Suprapubic skin (tissue), 4 donors: ENCODE results near the gene TEAD1. TPM values are rescaled to one million over a fixed set of nuclear protein-coding genes. Genes with fewer than 3 reads are reported as not detected.
A peak's percentile ranks its signal among the peaks of the same experiment; 100 is the strongest.

Experiments used
- DNase-seq, 2 donors: peaks; one replicate each; pipeline ENCODE4 v3.0.0-alpha.2; 2019; ENCODE audit warnings: low spot score in 2 of 2
- H3K27ac ChIP-seq: fragments of 200-600 bp; sonication (generic); one replicate; pipeline ENCODE4 v1.5.1; 2019
- H3K27me3 ChIP-seq: fragments of 200-600 bp; sonication (generic); one replicate; pipeline ENCODE4 v1.5.1; 2019
- H3K36me3 ChIP-seq: fragments of 200-600 bp; sonication (generic); one replicate; pipeline ENCODE4 v1.5.1; 2019
- H3K4me1 ChIP-seq: fragments of 200-600 bp; sonication (generic); one replicate; pipeline ENCODE4 v1.5.1; 2019
- H3K4me3 ChIP-seq: fragments of 200-600 bp; sonication (generic); one replicate; pipeline ENCODE4 v1.5.1; 2019; ENCODE audit warnings: mild to moderate bottlenecking
- H3K9me3 ChIP-seq: fragments of 200-600 bp; sonication (generic); one replicate; pipeline ENCODE4 v1.5.1; 2019
- EP300 ChIP-seq: sonication (generic); formaldehyde crosslinking; IDR thresholded peaks from one replicate; pipeline ENCODE4 v1.6.1; 2017; ENCODE audit warnings: antibody characterized with exemption
- POLR2A ChIP-seq, 2 donors: fragments of 450-650 bp; IDR thresholded peaks; one replicate each; pipeline ENCODE4 v1.6.1; 2017; ENCODE audit warnings: antibody characterized with exemption in 2 of 2, mild to moderate bottlenecking in 2 of 2, moderate library complexity in 2 of 2
- POLR2AphosphoS5 ChIP-seq, 3 donors: sonication (generic); formaldehyde crosslinking; IDR thresholded peaks; one replicate each; pipeline ENCODE4 v1.6.1; 2017; ENCODE audit warnings: antibody characterized with exemption in 3 of 3
- WGBS: methylation state at CpG from one replicate; pipeline ENCODE4 v1.1.5; 2018; 5-methylcytosine and 5-hydroxymethylcytosine counted together
- total RNA-seq, 4 donors: library from RNA; depleted of rRNA; stranded (reverse); fragments of >200 nt; gene quantifications; one replicate each; pipeline ENCODE4 v1.1.0, GENCODE V29; 2016
- TF ChIP-seq, protein P1 (sequence below), 2 donors: fragments of 200-600 bp in 1 of 2; fragments of 450-650 bp in 1 of 2; sonication (generic) in 1 of 2; IDR thresholded peaks; one replicate each; pipeline ENCODE4 v1.5.1; 2016 to 2019; ENCODE audit warnings: antibody characterized with exemption in 2 of 2, mild to moderate bottlenecking in 1 of 2, moderate library complexity in 1 of 2

Gene TEAD1
- total RNA-seq, 4 donors from 2014 or later: 60.3 to 84.8 (median 72.4) TPM

GRCh38 chr11:12717851-12718291, 43.6 kb downstream of the TEAD1 start:
- TF ChIP-seq, protein P1, sequence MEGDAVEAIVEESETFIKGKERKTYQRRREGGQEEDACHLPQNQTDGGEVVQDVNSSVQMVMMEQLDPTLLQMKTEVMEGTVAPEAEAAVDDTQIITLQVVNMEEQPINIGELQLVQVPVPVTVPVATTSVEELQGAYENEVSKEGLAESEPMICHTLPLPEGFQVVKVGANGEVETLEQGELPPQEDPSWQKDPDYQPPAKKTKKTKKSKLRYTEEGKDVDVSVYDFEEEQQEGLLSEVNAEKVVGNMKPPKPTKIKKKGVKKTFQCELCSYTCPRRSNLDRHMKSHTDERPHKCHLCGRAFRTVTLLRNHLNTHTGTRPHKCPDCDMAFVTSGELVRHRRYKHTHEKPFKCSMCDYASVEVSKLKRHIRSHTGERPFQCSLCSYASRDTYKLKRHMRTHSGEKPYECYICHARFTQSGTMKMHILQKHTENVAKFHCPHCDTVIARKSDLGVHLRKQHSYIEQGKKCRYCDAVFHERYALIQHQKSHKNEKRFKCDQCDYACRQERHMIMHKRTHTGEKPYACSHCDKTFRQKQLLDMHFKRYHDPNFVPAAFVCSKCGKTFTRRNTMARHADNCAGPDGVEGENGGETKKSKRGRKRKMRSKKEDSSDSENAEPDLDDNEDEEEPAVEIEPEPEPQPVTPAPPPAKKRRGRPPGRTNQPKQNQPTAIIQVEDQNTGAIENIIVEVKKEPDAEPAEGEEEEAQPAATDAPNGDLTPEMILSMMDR (IDR thresholded peaks at IDR 0.05): no peak
- TF ChIP-seq EP300 (no peak), POLR2AphosphoS5 (IDR thresholded peaks at IDR 0.05) (no peak), POLR2A (IDR thresholded peaks at IDR 0.05) (no peak)
- H3K27ac ChIP-seq: no peak overlapping the region
- no peaks in the 10 kb centered on the region for H3K27me3 ChIP-seq
- no peaks in the 10 kb centered on the region for H3K9me3 ChIP-seq
- no peak overlapping the region for H3K4me3 ChIP-seq
- no peaks in the 10 kb centered on the region for H3K36me3 ChIP-seq
- 70% methylated on average over 5 of the region's 5 CpGs for WGBS
- no peak for DNase-seq
- peaks cover 22% of the 10 kb centered on the region for H3K4me1 ChIP-seq

DNA sequence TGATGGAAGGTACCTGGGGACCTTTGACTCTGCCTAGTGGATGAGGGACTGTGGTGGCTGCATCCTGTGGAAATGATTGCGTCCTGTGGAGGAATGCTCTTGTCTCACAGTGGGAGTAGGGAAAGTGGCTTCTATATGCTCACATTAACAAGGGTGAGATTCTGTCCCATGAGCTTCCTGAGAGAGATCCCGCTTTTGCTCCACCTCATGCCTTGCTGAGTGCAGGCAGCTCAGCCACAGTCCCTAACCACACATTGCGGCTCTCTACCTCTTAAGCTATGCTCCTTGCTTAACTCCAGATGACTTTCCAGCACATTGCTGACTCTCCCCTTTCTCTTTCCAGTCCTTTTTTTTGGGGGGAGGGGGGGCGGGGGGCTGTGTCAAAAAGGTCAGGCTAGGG, 45.0 kb downstream of the TEAD1 start:
- TF ChIP-seq, protein P1 (IDR thresholded peaks at IDR 0.05): no peak
- TF ChIP-seq POLR2A (IDR thresholded peaks at IDR 0.05) (no peak), EP300 (no peak), POLR2AphosphoS5 (IDR thresholded peaks at IDR 0.05) (no peak)
- peaks cover 36% of the 10 kb centered on the region for H3K4me1 ChIP-seq
- 89% methylated on average over 4 of the region's 4 CpGs for WGBS
- no peaks in the 10 kb centered on the region for H3K9me3 ChIP-seq
- no peak for DNase-seq
- H3K36me3 ChIP-seq: no peaks in the 10 kb centered on the region
- no peaks in the 10 kb centered on the region for H3K27me3 ChIP-seq
- no peak overlapping the region for H3K27ac ChIP-seq
- no peak overlapping the region for H3K4me3 ChIP-seq

DNA sequence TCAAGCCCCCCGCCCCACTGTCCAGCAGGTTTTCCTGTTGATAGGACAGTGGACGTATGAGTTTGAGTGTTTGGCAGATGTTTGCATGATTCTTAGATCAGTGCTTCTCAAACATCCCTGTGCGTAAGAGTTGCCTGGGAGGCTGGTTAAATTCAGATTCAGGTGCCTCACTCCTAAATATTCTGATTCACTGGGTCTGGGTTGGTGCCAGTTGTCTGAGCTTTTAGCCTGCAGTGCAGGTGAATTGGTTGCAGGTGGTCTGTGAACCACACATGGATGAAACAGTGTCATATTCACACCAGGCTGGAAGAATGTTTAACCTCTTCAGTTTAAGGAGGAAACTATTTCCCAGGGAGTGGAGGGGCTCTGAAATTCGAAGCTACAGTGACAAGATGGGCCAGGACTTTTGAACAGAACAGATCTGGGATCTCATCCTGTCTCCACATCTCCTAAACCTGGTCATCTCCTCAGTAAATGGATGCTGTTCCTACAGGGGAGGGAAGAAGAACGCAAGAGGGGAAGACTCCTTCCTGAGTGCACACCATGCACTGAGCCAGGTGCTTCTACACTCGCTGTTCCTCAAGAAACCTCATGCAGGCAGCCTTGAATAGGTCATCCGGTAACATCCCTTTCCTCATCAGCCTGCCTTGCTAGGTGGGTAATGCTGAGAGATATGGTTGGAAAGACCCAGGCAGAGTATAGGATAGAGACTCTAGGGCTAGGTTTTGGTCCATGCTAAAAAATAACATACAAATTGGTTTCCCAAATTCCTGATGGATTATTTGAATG, 47.8 kb downstream of the TEAD1 start:
- no peaks in the 10 kb centered on the region for H3K9me3 ChIP-seq
- no peak overlapping the region for H3K27ac ChIP-seq
- TF ChIP-seq POLR2AphosphoS5 (IDR thresholded peaks at IDR 0.05) (no peak), EP300 (no peak), POLR2A (IDR thresholded peaks at IDR 0.05) (no peak)
- TF ChIP-seq, protein P1 (IDR thresholded peaks at IDR 0.05): no peak
- H3K27me3 ChIP-seq: no peaks in the 10 kb centered on the region
- DNase-seq: no peak
- H3K4me1 ChIP-seq: peaks cover 57% of the 10 kb centered on the region
- H3K4me3 ChIP-seq: no peak overlapping the region
- H3K36me3 ChIP-seq: no peaks in the 10 kb centered on the region
- 69% methylated on average over 7 of the region's 7 CpGs for WGBS

DNA sequence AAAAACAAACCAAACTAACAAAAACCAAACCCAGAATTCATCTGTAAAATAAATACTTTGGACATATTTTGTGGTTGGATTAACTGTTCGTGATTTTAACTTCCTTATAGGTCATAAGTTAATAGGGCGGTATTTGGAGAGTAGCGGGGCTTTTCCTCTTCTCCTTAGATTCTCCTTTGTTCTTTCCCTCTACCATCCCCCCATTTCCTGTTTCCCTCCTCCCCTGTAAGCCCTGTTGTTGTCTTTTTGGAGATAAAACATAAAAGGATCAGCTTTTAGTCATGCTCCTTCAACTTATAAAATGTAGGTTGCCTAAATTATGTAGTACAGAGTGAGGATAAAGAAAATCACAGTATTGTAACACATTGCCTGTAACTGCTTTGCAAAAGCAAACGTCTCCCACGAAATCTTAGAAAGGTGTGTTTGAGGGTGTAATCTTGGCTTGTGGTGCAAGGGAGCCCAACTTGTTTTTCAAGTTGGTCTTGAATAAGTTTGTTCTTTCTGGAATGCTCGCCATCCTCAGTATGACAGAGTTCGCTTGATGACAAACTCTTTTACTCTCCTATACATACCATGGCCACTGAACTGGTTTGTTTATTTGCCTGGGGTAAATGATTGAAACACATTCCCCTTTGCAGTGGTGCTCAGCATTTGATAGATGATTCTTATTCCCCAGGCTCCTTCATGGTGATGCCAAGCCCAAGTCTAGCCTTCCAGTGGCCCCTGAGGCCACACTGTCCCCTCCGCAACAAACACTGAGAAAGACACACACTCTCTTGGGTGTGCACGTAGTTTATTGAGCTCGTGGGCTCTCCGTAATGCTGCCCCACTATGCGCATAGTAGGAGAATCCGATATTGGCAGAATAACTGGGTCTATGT, 49.4 kb downstream of the TEAD1 start:
- H3K27ac ChIP-seq: peak overlapping the region; percentile 77
- no peak for TF ChIP-seq POLR2A (IDR thresholded peaks at IDR 0.05)
- peak in 1 of 3 donors; percentile 66 for TF ChIP-seq POLR2AphosphoS5 (IDR thresholded peaks at IDR 0.05)
- no peaks in the 10 kb centered on the region for H3K27me3 ChIP-seq
- no peaks in the 10 kb centered on the region for H3K36me3 ChIP-seq
- no peak overlapping the region for H3K4me3 ChIP-seq
- 56% methylated on average over 13 of the region's 13 CpGs for WGBS
- peaks cover 59% of the 10 kb centered on the region for H3K4me1 ChIP-seq
- H3K9me3 ChIP-seq: no peaks in the 10 kb centered on the region
- DNase-seq: no peak

DNA sequence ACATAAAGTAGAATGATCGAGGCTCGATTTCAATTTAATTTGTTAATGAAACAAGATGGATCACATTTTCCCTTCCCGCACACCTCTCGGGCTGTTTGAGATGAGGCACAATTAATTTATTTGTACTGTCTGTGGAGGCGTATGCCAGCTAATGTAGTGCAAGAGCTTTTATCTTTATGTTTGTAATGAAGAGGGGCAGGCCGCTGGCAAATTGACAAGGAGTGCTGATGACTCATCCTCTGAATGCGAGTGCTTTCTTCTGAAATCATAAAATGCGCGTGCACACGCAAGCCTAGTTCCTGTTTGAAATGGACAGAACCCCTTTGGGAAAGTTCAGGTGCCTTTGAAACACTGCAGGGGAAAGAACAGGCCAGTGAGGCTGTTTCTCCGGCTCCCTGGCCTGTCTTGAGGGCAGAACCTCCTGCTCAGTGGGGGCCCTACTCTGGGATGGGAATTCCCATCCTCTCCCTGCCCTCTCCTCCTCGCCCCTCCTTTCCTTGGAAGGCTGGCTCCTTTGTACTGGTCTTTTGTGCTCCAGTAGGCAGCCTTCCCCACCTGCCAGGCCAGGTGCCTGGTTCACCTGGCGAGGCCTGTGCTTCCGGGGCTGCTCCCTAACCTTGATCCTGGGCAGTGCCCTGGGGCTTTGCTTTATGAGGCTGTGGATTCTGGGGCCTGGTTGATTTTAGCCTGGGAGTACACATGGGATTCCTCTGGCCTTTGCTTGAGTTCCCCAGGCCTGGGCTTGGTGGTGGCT, 50.3 kb downstream of the TEAD1 start:
- no peak overlapping the region for H3K4me3 ChIP-seq
- WGBS: 39% methylated on average over 14 of the region's 14 CpGs
- TF ChIP-seq POLR2A (IDR thresholded peaks at IDR 0.05) (no peak), EP300 (no peak), POLR2AphosphoS5 (IDR thresholded peaks at IDR 0.05) (no peak)
- TF ChIP-seq, protein P1 (IDR thresholded peaks at IDR 0.05): no peak

More for the DNA sequence above, 50.3 kb downstream of the TEAD1 start:
- peak; percentile 81 to 83 for DNase-seq
- Histone ChIP-seq H3K9me3 (no peaks in the 10 kb centered on the region), H3K36me3 (no peaks in the 10 kb centered on the region), H3K27me3 (no peaks in the 10 kb centered on the region), H3K4me1 (peaks cover 63% of the 10 kb centered on the region), H3K27ac (peak overlapping the region; percentile 77)
